ENCODE measurements around the gene CHST13. TPM values are rescaled to one million over a fixed set of nuclear protein-coding genes. Genes with fewer than 3 reads are reported as not detected.
"Not testable (repeated sequence)": the region's sequence is repeated elsewhere in the genome, so short reads cannot be mapped to it uniquely, and the experiment has no call there.

The CHST13 gene
- total RNA-seq, 1 donor = 0.09 TPM

DNA sequence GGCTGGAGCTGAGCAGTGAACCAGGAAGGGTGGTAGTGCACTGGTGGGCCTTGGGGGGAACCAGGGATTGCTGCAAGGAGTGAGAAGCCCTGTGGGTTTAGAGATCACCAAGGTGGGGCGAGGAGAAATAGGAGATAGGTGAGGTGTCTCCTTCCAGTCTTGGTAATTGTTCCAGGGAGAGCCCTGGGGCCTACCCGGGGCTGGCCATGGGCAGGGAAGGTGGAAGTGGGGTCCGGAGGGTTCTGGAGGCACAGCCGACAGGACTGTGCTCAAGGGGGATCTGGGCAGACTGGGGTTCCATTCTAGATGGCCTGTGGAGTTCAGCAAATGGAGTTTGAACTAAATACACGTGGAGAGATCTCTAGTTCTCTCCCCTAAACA, 4.5 kb downstream of the CHST13 start:
- no peak overlapping the region for H3K4me3 ChIP-seq (ENCODE audit: low read depth, low read length)

DNA sequence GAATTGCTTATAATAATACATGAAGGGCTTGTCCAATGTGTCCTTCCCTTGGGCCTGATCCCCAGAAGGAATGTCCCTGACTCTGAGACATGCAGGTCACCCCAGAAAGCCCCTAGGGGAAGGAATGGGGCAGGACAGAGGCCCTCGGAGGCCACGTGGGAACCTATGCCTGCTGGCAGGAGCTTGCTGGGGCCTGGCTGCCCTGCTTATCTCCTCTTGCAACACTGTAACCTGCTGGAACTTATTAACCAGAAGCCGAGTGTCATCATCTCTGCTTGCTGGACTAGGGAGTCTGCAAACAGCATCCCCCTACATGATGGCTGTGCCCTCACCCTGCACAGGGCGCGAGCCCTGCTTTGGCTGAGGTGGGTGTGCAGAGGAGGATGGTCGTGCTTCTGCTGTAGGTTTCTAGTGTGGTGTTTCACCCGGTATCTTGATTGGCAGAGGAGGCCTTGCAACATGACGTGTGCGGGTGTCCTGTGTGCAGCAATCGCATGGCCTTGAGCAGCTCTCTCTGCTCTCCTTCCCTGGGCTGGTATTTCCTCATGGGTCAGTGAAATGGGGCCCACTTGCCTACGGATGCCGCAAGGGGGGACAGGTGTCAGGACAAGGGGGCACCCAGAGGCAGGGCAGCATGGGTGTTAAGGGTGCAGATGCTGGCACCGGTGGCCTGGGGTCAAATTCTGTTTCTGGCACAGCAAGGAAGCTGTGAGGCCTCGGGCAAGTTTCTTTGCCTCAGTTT, 5.0 kb downstream of the CHST13 start:
- no peak overlapping the region for H3K4me3 ChIP-seq (ENCODE audit: low read depth, low read length)
- DNase-seq (ENCODE audit: low read depth) = peak; percentile 55
- TF ChIP-seq, protein P1, sequence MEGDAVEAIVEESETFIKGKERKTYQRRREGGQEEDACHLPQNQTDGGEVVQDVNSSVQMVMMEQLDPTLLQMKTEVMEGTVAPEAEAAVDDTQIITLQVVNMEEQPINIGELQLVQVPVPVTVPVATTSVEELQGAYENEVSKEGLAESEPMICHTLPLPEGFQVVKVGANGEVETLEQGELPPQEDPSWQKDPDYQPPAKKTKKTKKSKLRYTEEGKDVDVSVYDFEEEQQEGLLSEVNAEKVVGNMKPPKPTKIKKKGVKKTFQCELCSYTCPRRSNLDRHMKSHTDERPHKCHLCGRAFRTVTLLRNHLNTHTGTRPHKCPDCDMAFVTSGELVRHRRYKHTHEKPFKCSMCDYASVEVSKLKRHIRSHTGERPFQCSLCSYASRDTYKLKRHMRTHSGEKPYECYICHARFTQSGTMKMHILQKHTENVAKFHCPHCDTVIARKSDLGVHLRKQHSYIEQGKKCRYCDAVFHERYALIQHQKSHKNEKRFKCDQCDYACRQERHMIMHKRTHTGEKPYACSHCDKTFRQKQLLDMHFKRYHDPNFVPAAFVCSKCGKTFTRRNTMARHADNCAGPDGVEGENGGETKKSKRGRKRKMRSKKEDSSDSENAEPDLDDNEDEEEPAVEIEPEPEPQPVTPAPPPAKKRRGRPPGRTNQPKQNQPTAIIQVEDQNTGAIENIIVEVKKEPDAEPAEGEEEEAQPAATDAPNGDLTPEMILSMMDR (IDR thresholded peaks at IDR 0.05; ENCODE audit: insufficient read depth, low read length) = peak; percentile 19

More for the DNA sequence above, 4.5 kb downstream of the CHST13 start:
- DNase-seq (ENCODE audit: low read depth) = no peak
- TF ChIP-seq, protein P1 (IDR thresholded peaks at IDR 0.05; ENCODE audit: insufficient read depth, low read length) = no peak

DNA sequence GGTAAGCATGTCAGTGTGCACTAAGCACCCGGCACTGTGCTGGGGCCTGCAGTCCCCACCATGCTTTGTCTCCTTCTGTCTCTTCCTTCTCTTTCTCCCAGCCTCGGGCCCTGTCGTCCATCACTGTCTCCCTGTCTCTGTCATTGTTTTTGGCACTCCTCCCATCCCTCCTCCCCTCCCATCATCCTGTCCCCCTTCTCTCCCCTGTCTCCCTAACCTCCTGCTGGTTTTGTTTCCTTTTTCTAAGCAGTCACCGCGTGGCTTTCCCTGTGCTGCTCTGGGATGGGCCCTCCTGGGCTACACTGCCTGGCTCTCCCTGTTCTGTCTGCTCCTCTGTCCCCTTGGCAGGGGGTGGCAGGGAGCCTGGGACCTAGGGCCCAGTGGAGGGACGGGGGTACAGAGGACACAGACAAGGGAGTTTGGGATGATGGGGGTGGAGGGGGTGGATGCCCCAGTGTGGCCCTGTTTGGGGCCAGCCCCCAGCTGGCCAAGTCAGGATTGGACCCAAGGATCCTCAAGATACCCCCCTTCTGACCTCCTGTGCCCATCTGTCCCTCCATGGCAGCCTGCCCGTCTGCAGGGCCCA, 5.7 kb downstream of the CHST13 start:
- H3K4me3 ChIP-seq (ENCODE audit: low read depth, low read length) = no peak overlapping the region
- DNase-seq (ENCODE audit: low read depth) = no peak
- TF ChIP-seq, protein P1 (IDR thresholded peaks at IDR 0.05; ENCODE audit: insufficient read depth, low read length) = no peak

DNA sequence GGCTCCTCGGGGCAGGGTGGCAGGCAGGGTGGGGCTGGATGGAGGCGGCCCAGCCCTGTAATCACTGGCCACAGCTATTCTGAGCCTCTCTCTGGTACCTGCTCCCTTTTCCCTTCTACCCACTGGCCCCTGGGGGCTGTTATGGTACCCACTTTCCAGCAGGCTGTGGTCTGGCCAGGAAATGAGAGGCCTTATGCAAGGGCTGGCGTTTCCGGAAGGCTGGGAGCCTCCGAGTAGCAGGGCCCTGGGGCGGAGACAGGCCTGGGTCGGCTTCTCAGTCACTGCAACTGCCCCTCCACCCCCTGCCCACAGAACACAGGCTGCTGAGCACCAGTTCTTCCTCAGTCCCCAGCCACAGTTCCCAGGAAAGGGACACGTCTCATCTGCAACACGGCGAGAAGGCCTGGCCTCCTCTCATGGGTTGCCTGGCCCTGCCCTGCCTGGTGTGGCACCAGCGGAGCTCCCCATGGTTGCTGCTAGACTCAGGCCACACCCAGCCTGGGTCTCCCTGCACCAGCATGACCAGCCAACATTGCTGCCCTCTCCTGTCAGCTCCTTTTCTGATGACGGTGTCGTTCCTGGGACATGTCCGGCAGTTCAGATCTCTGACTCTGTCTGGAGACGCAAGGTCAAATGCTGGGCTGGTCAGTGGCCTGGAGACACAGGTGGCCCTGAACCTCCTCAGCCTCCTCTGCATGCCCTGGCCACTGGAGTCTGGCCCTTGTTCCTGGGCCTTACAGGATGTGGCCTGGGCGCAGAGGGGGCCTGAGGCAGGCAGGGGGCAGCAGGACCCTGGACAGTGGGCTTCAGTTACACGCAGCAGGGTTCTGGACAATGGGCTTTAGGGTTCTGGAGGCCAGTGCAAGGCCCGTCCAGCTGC, 6.5 kb downstream of the CHST13 start:
- H3K4me3 ChIP-seq (ENCODE audit: low read depth, low read length) = no peak overlapping the region
- DNase-seq (ENCODE audit: low read depth) = no peak
- TF ChIP-seq, protein P1 (IDR thresholded peaks at IDR 0.05; ENCODE audit: insufficient read depth, low read length) = no peak

DNA sequence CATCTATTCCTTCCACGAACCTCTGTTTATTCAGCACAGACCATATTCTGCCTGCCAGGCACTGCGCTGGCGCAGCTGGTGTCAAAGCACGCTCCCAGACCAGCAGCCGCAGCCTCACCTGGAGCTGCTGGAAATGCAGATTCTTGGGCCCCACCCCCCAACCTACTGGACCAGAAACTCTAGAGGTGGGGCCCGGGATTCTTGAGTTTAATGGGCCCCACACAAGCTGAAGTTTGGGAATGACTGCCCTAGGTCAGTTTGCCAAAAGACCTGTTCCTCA, 7.0 kb downstream of the CHST13 start:
- TF ChIP-seq, protein P1 (IDR thresholded peaks at IDR 0.05; ENCODE audit: insufficient read depth, low read length) = no peak
- no peak for DNase-seq (ENCODE audit: low read depth)

DNA sequence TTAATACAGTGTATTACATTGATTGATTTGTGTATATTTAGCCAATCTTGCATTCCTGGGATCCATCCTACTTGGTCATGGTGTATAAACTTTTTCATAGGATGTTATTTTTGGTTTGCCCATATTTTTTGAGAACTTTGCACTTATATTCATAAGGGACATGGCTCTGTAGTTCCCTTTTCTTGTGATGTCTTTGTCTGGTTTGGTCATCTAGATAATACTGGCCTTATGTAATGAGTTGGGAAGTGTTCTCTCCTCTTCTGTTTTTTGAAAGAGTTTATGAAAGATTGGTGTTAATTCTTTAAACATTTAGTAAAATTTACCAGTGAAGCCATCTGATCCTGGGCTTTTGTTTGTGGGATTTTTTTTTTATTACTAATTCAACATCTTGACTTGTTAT, 9.6 kb downstream of the CHST13 start:
- H3K4me3 ChIP-seq (ENCODE audit: low read depth, low read length) = no peak overlapping the region
- DNase-seq (ENCODE audit: low read depth) = no peak
- TF ChIP-seq, protein P1 (IDR thresholded peaks at IDR 0.05; ENCODE audit: insufficient read depth, low read length) = no peak

More for the DNA sequence above, 7.0 kb downstream of the CHST13 start:
- no peak overlapping the region for H3K4me3 ChIP-seq (ENCODE audit: low read depth, low read length)

DNA sequence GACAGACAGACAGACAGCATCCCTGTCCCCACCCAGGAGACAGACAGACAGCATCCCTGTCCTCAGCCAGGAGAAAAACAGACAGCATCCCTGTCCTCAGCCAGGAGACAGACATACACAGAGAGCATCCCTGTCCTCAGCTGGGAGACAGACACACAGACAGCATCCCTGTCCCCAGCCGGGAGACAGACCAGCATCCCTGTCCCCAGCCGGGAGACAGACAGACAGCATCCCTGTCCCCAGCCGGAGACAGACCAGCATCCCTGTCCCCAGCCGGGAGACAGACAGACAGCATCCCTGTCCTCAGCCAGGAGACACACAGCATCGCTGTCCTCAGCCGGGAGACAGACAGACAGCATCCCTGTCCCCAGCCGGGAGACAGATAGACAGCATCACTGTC, 10.8 kb downstream of the CHST13 start:
- DNase-seq (ENCODE audit: low read depth) = not testable (repeated sequence)

More for the DNA sequence above, 10.8 kb downstream of the CHST13 start:
- H3K4me3 ChIP-seq (ENCODE audit: low read depth, low read length) = not testable (repeated sequence)

Measured in fibroblast of the aortic adventitia (primary cell).